SU-DHL-6 (cell line): ENCODE measurements around the gene MTCL1.

Experiments
- H2AFZ ChIP-seq: fragments of 200-600 bp; sonication (generic); 2 replicates; pipeline ENCODE4 v1.6.1; 2014; ENCODE audit warnings: low read depth, mild to moderate bottlenecking, moderate library complexity, mixed read lengths, antibody characterized with exemption, low read length; ENCODE audit not compliant: severe bottlenecking
- H3F3A ChIP-seq: fragments of 200-600 bp; shearing (Covaris generic); 2 replicates; pipeline ENCODE4 v1.6.0; 2016; ENCODE audit warnings: antibody characterized with exemption, mild to moderate bottlenecking; ENCODE audit not compliant: insufficient read depth
- H3K27ac ChIP-seq: fragments of 200-600 bp; sonication (generic); 2 replicates; pipeline ENCODE4 v1.5.1; 2016; ENCODE audit warnings: low read depth, mild to moderate bottlenecking, low read length, moderate library complexity, mixed read lengths
- H3K27me3 ChIP-seq: fragments of 200-600 bp; sonication (generic), shearing (Covaris generic); 2 replicates; pipeline ENCODE4 v1.6.0; 2014; ENCODE audit warnings: mild to moderate bottlenecking, low read length
- H3K36me3 ChIP-seq: fragments of 200-600 bp; sonication (generic); 2 replicates; pipeline ENCODE4 v1.6.1; 2014; ENCODE audit warnings: mild to moderate bottlenecking, low read length, mixed read lengths
- H3K4me2 ChIP-seq: fragments of 300-600, 200-600 bp; shearing (Covaris generic), sonication (generic); 2 replicates; pipeline ENCODE4 v1.6.0; 2014; ENCODE audit warnings: low read length, low read depth, mild to moderate bottlenecking; ENCODE audit not compliant: poor library complexity, severe bottlenecking
- H3K4me3 ChIP-seq: fragments of 200-600 bp; sonication (generic); 2 replicates; pipeline ENCODE4 v1.5.1; 2014; ENCODE audit warnings: antibody characterized with exemption, low read length, mild to moderate bottlenecking, mixed read lengths; ENCODE audit not compliant: insufficient read depth, poor library complexity, severe bottlenecking
- H3K79me2 ChIP-seq: fragments of 200-600 bp; sonication (generic); 2 replicates; pipeline ENCODE4 v1.6.1; 2014; ENCODE audit warnings: mild to moderate bottlenecking, low read length, moderate library complexity; ENCODE audit not compliant: insufficient read depth
- H3K9ac ChIP-seq: fragments of 200-600 bp; sonication (generic); 2 replicates; pipeline ENCODE4 v1.7.0; 2014; ENCODE audit warnings: mild to moderate bottlenecking, low read length
- H3K9me2 ChIP-seq: fragments of 200-600 bp; sonication (generic); replicated peaks from 2 replicates; pipeline ENCODE4 v1.6.1; 2014; ENCODE audit warnings: low read length; ENCODE audit not compliant: insufficient read depth
- H3K9me3 ChIP-seq: fragments of 200-600 bp; sonication (generic); 2 replicates; pipeline ENCODE4 v1.6.1; 2014; ENCODE audit warnings: low read length, mixed read lengths; ENCODE audit not compliant: insufficient read depth
- H4K20me1 ChIP-seq: fragments of 200-600 bp; sonication (generic); 2 replicates; pipeline ENCODE4 v1.6.1; 2014; ENCODE audit warnings: low read depth, mild to moderate bottlenecking, antibody characterized with exemption, low read length, moderate library complexity, mixed read lengths
- CTCF ChIP-seq: fragments of 200-600 bp; sonication (generic); IDR thresholded peaks from one replicate; pipeline ENCODE4 v1.5.1; 2017; ENCODE audit warnings: antibody characterized with exemption, mild to moderate bottlenecking, low read length, moderate library complexity; ENCODE audit not compliant: insufficient read depth, poor library complexity, severe bottlenecking
- EZH2phosphoT487 ChIP-seq: fragments of 200-600 bp; sonication (generic), shearing (Covaris generic); conservative IDR thresholded peaks from 2 replicates; pipeline ENCODE4 v1.6.1; 2018; ENCODE audit warnings: mild to moderate bottlenecking, antibody characterized with exemption, low read length, moderate library complexity, mixed read lengths

Gene MTCL1

DNA sequence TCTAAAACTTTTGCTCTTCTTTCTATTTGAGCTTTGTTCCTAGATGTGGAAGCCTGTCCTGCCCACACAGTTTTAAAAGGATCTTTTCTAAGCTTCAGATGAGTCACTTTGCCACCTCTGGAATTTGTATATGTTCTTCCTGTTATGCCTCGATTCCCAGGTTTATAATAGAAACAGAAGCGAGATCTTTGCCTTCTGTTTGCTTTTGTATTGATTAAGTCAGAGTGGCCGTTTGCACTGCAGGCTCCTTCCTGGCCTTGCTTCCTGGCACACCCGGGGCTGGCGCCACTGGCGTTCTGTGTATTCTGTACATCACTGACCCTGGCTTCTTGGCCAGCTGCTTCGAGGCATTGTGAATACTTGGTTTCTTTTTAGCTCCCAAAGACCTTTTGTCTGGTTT is 91.8 kb downstream of the MTCL1 start:
- Histone ChIP-seq H3K4me3 (no peak overlapping the region), H3K27me3 (no peaks in the 10 kb centered on the region), H3K27ac (no peak overlapping the region), H4K20me1 (no peaks in the 10 kb centered on the region), H2AFZ (no peak overlapping the region), H3K79me2 (no peaks in the 10 kb centered on the region), H3K9me3 (no peaks in the 10 kb centered on the region), H3K9me2 (no peaks in the 10 kb centered on the region), H3K9ac (no peak overlapping the region), H3F3A (no peaks in the 10 kb centered on the region), H3K4me2 (no peak overlapping the region), H3K36me3 (no peaks in the 10 kb centered on the region)
- TF ChIP-seq CTCF (no peak), EZH2phosphoT487 (no peak)

- Histone ChIP-seq H3K79me2 (no peaks in the 10 kb centered on the region), H3K9me2 (no peaks in the 10 kb centered on the region), H3K9me3 (no peaks in the 10 kb centered on the region), H2AFZ (no peak overlapping the region), H3K4me2 (no peak overlapping the region), H3K27ac (no peak overlapping the region), H3K9ac (no peak overlapping the region), H4K20me1 (no peaks in the 10 kb centered on the region), H3K36me3 (no peaks in the 10 kb centered on the region), H3F3A (no peaks in the 10 kb centered on the region), H3K27me3 (no peaks in the 10 kb centered on the region), H3K4me3 (no peak overlapping the region)
- no peak for TF ChIP-seq EZH2phosphoT487
- TF ChIP-seq CTCF: no peak
Observed at GRCh38 chr18:8799001-8799400, 93.6 kb downstream of the MTCL1 start.

DNA sequence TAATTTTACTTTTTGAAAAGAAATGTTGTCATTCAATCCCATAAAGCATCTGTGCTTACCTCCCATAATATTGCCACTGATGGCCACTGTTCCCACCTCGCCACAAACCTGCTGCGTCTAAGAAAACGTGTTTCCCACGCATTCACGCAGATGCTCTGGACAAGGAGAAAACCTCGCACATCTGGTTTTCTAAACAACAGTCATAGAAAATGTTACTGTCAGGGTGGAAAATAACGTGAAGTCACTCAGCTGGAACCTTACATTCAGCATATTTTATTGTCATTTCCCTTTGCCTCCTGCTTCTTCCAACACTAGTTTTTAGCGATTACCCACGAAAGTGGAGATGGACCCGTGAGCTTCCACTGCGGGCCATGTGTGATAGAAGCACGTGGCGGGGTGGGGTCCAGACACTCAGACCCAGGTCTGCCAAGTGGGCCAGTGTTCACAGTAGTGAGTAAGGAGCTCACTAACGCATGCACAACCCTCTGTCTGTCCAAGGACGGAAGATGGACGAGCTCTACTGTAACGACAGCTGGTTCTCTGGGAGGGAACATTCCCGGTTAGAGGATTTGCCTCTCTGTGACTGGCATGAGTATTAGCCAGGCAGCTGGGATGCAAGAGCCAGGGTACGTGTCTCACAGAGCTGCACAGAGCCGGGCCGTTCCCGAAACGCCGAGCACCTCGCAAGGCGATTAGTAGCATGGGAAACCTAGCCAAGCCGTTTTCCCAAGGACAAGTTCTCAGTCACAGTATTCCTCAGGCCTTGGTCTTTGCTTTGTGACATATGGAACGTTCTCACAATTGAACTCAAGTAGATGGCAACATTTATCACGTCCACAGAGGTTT is 94.5 kb downstream of the MTCL1 start:
- Histone ChIP-seq H3K9me2 (no peaks in the 10 kb centered on the region), H3K27me3 (no peaks in the 10 kb centered on the region), H3K9ac (no peak overlapping the region), H2AFZ (no peak overlapping the region), H3F3A (no peaks in the 10 kb centered on the region), H3K4me3 (no peak overlapping the region), H3K79me2 (no peaks in the 10 kb centered on the region), H4K20me1 (no peaks in the 10 kb centered on the region), H3K27ac (no peak overlapping the region), H3K9me3 (no peaks in the 10 kb centered on the region), H3K36me3 (no peaks in the 10 kb centered on the region), H3K4me2 (no peak overlapping the region)
- no peak for TF ChIP-seq CTCF
- TF ChIP-seq EZH2phosphoT487: no peak
